H9 (cell line): ENCODE measurements around the gene PAK5. TPM values are rescaled to one million over a fixed set of nuclear protein-coding genes. Genes with fewer than 3 reads are reported as not detected.

Source experiments
- DNase-seq: peaks from one replicate; pipeline ENCODE4 v3.0.0-alpha.2; 2017
- H2AFZ ChIP-seq: one replicate; pipeline ENCODE4 v1.6.1; 2013; ENCODE audit warnings: mild to moderate bottlenecking, low read length, control low read depth, moderate library complexity
- H2AK5ac ChIP-seq: 2 replicates; pipeline ENCODE4 v1.6.1; 2013; ENCODE audit warnings: low read length, control low read depth, mixed read lengths; ENCODE audit not compliant: insufficient read length
- H2BK120ac ChIP-seq: one replicate; pipeline ENCODE4 v1.6.1; 2013; ENCODE audit warnings: low read depth, mild to moderate bottlenecking, low read length, control low read depth, inconsistent platforms; ENCODE audit not compliant: poor library complexity, severe bottlenecking
- H2BK12ac ChIP-seq: 2 replicates; pipeline ENCODE4 v1.6.1; 2013; ENCODE audit warnings: low read length, control low read depth, mixed read lengths, low read depth; ENCODE audit not compliant: insufficient read length
- H2BK15ac ChIP-seq: 2 replicates; pipeline ENCODE4 v1.6.1; 2013; ENCODE audit warnings: low read depth, low read length, control low read depth
- H2BK20ac ChIP-seq: one replicate; pipeline ENCODE4 v1.6.1; 2013; ENCODE audit warnings: low read depth, mild to moderate bottlenecking, low read length, control low read depth, inconsistent platforms; ENCODE audit not compliant: poor library complexity, severe bottlenecking
- H2BK5ac ChIP-seq: 2 replicates; pipeline ENCODE4 v1.6.1; 2013; ENCODE audit warnings: low read length, control low read depth, mixed read lengths; ENCODE audit not compliant: insufficient read length
- H3K14ac ChIP-seq: 2 replicates; pipeline ENCODE4 v1.6.1; 2013; ENCODE audit warnings: low read length, control low read depth; ENCODE audit not compliant: insufficient read depth
- H3K18ac ChIP-seq: 2 replicates; pipeline ENCODE4 v1.6.1; 2013; ENCODE audit warnings: low read depth, mild to moderate bottlenecking, mixed read lengths, low read length, control low read depth; ENCODE audit not compliant: insufficient read length
- H3K23ac ChIP-seq: 2 replicates; pipeline ENCODE4 v1.6.1; 2013; ENCODE audit warnings: low read length, control low read depth, mixed read lengths, low read depth; ENCODE audit not compliant: insufficient read length
- H3K23me2 ChIP-seq: 2 replicates; pipeline ENCODE4 v1.6.1; 2013; ENCODE audit warnings: low read depth, mild to moderate bottlenecking, mixed read lengths, low read length, control low read depth; ENCODE audit not compliant: insufficient read length, poor library complexity, severe bottlenecking
- H3K27ac ChIP-seq: 2 replicates; pipeline ENCODE4 v1.5.1; 2013; ENCODE audit warnings: low read length, control low read depth, mixed read lengths, low read depth; ENCODE audit not compliant: insufficient read length
- H3K27me3 ChIP-seq: 2 replicates; pipeline ENCODE4 v1.6.1; 2013; ENCODE audit warnings: low read length, control low read depth, inconsistent platforms; ENCODE audit not compliant: insufficient read depth
- H3K4ac ChIP-seq: 2 replicates; pipeline ENCODE4 v1.6.1; 2013; ENCODE audit warnings: low read depth, mild to moderate bottlenecking, control low read depth, inconsistent platforms, low read length, moderate library complexity
- H3K4me1 ChIP-seq: 2 replicates; pipeline ENCODE4 v1.6.1; 2013; ENCODE audit warnings: low read length, control low read depth, inconsistent platforms; ENCODE audit not compliant: insufficient read depth
- H3K4me2 ChIP-seq: 2 replicates; pipeline ENCODE4 v1.6.1; 2013; ENCODE audit warnings: low read length, control low read depth, mixed read lengths; ENCODE audit not compliant: insufficient read length, insufficient read depth
- H3K56ac ChIP-seq: 2 replicates; pipeline ENCODE4 v1.6.1; 2013; ENCODE audit warnings: low read depth, mild to moderate bottlenecking, mixed read lengths, low read length, control low read depth; ENCODE audit not compliant: insufficient read length
- H3K79me1 ChIP-seq: 2 replicates; pipeline ENCODE4 v1.6.1; 2013; ENCODE audit warnings: low read depth, mild to moderate bottlenecking, moderate library complexity, low read length, control low read depth, inconsistent platforms; ENCODE audit not compliant: insufficient read depth, poor library complexity, severe bottlenecking
- H3K79me2 ChIP-seq: 2 replicates; pipeline ENCODE4 v1.6.1; 2013; ENCODE audit warnings: low read length, control low read depth, inconsistent platforms; ENCODE audit not compliant: insufficient read depth
- H3K9ac ChIP-seq: 2 replicates; pipeline ENCODE4 v1.6.1; 2013; ENCODE audit warnings: low read length, control low read depth, mixed read lengths; ENCODE audit not compliant: insufficient read length; ENCODE audit errors: extremely low read depth
- H3K9me3 ChIP-seq: one replicate; pipeline ENCODE4 v1.6.1; 2013; ENCODE audit warnings: low read depth, low read length, inconsistent platforms; ENCODE audit not compliant: control insufficient read depth
- H3T11ph ChIP-seq: one replicate; pipeline ENCODE4 v1.6.1; 2013; ENCODE audit warnings: mild to moderate bottlenecking, low read length, control low read depth, inconsistent platforms
- H4K20me1 ChIP-seq: one replicate; pipeline ENCODE4 v1.6.1; 2013; ENCODE audit not compliant: control insufficient read depth, insufficient read length, insufficient read depth
- H4K5ac ChIP-seq: 2 replicates; pipeline ENCODE4 v1.6.1; 2013; ENCODE audit warnings: low read depth, mild to moderate bottlenecking, mixed read lengths, low read length, control low read depth; ENCODE audit not compliant: insufficient read length
- H4K8ac ChIP-seq: replicated peaks from 2 replicates; pipeline ENCODE4 v1.6.1; 2013; ENCODE audit warnings: low read length, control low read depth, mixed read lengths, low read depth; ENCODE audit not compliant: insufficient read length
- H4K91ac ChIP-seq: 2 replicates; pipeline ENCODE4 v1.6.1; 2013; ENCODE audit warnings: low read depth, mild to moderate bottlenecking, moderate library complexity, mixed read lengths, low read length, control low read depth; ENCODE audit not compliant: insufficient read length
- H3K27ac Mint-ChIP-seq, 3 experiments: 2 replicates in 2 of 3; 3 replicates in 1 of 3; pipeline ENCODE4 v1.8.0; 2020 to 2021; ENCODE audit warnings: mixed read lengths in 3 of 3, mild to moderate bottlenecking in 1 of 3, moderate library complexity in 1 of 3
- H3K27me3 Mint-ChIP-seq: 2 replicates; pipeline ENCODE4 v1.8.0; 2021; ENCODE audit warnings: low read depth, mild to moderate bottlenecking, moderate library complexity, mixed read lengths
- H3K36me3 Mint-ChIP-seq, 3 experiments: 2 replicates in 2 of 3; 3 replicates in 1 of 3; pipeline ENCODE4 v1.8.0; 2020 to 2021; ENCODE audit warnings: low read depth in 3 of 3, mixed read lengths in 3 of 3; ENCODE audit not compliant: insufficient read depth in 1 of 3
- H3K4me1 Mint-ChIP-seq, 2 experiments: 2 replicates each; pipeline ENCODE4 v1.8.0; 2020; ENCODE audit warnings: mixed read lengths in 2 of 2
- H3K4me3 Mint-ChIP-seq, 2 experiments: 2 replicates in 1 of 2; 3 replicates in 1 of 2; pipeline ENCODE4 v1.8.0; 2020 to 2021; ENCODE audit warnings: mild to moderate bottlenecking in 2 of 2, mixed read lengths in 2 of 2, moderate library complexity in 1 of 2
- H3K9me3 Mint-ChIP-seq, 2 experiments: 2 replicates in 1 of 2; 3 replicates in 1 of 2; pipeline ENCODE4 v1.8.0; 2020; ENCODE audit warnings: mild to moderate bottlenecking in 2 of 2, mixed read lengths in 2 of 2, moderate library complexity in 1 of 2
- WGBS: extraction: QIAGEN DNeasy Blood & Tissue Kit; methylation state at CpG from one replicate; pipeline ENCODE4 v1.1.7; 2013; ENCODE audit warnings: missing lambda C conversion rate, low lambda C conversion rate, mixed read lengths; ENCODE audit not compliant: insufficient read length; ENCODE audit errors: extremely low coverage; 5-methylcytosine and 5-hydroxymethylcytosine counted together
- total RNA-seq: library from RNA; stranded (reverse); gene quantifications from 2 replicates; pipeline ENCODE4 v1.2.1, GENCODE V29; 2021
- TF ChIP-seq, protein P1 (sequence below): fragments of 200-600 bp; sonication (generic); conservative IDR thresholded peaks from 3 replicates; pipeline ENCODE4 v1.8.0; 2021; ENCODE audit warnings: antibody characterized with exemption, mild to moderate bottlenecking

The PAK5 gene
- total RNA-seq, 1 experiment from 2014 or later: 0.20 TPM

DNA sequence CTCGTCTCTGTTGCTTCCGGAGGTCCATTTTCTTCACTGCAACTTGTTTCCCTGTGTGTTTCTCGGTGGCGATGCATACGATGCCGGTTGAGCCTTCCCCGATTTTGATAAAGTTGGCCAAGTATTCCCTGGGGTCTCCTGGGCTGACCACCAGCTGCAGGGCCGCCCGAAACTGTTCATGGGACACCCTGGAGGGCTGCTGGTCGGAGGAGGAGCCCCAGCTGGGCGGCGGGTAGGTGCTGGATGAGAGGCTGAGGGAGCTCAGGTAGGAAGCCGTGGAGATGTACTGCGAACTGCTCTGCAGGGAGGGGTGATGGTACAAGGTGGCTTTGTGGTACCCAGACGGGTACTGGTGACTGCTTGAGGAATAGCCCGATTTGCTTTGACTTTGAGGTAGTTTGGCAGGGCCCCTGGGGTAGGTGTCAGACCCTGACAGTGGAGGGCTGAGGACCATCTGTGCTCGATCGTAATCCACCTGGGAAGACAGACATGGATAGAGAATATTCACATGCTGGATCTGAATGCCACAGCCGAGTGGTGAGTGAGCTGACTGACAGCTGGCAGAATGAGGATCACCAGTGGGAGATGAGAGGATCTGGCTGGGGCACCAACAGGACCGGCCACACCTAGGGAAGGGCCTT lies 272.8 kb downstream of the PAK5 start:
- peaks cover under 1 to 8% of the 10 kb centered on the region in 2 experiments; a peak in 3 of 4 replicates for H3K4me1 Mint-ChIP-seq
- H3K27me3 ChIP-seq: peaks cover 2% of the 10 kb centered on the region; the same call in 1 of the 2 replicates
- H4K20me1 ChIP-seq: no peaks in the 10 kb centered on the region
- H2BK120ac ChIP-seq: no peak overlapping the region
- no peak overlapping the region for H2BK15ac ChIP-seq
- H4K8ac ChIP-seq: no peak overlapping the region
- no peak overlapping the region for H3K27ac Mint-ChIP-seq
- H3K18ac ChIP-seq: no peak overlapping the region
- no peaks in the 10 kb centered on the region for H3K23me2 ChIP-seq
- H2BK12ac ChIP-seq: no peak overlapping the region
- H3K79me2 ChIP-seq: no peaks in the 10 kb centered on the region; the same call in 1 of the 2 replicates
- H3K9ac ChIP-seq: no peak overlapping the region
- no peak for DNase-seq
- no peak overlapping the region; the same call in 1 of the 2 replicates for H3K14ac ChIP-seq
- H3K9me3 ChIP-seq: no peaks in the 10 kb centered on the region
- peaks cover 2% of the 10 kb centered on the region; the same call in 1 of the 2 replicates for H3K4me1 ChIP-seq
- no peak overlapping the region for H3K4me2 ChIP-seq
- no peak overlapping the region for H3K56ac ChIP-seq
- TF ChIP-seq, protein P1, sequence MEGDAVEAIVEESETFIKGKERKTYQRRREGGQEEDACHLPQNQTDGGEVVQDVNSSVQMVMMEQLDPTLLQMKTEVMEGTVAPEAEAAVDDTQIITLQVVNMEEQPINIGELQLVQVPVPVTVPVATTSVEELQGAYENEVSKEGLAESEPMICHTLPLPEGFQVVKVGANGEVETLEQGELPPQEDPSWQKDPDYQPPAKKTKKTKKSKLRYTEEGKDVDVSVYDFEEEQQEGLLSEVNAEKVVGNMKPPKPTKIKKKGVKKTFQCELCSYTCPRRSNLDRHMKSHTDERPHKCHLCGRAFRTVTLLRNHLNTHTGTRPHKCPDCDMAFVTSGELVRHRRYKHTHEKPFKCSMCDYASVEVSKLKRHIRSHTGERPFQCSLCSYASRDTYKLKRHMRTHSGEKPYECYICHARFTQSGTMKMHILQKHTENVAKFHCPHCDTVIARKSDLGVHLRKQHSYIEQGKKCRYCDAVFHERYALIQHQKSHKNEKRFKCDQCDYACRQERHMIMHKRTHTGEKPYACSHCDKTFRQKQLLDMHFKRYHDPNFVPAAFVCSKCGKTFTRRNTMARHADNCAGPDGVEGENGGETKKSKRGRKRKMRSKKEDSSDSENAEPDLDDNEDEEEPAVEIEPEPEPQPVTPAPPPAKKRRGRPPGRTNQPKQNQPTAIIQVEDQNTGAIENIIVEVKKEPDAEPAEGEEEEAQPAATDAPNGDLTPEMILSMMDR: no peak
- H4K91ac ChIP-seq: no peak overlapping the region
- peaks cover 49% of the 10 kb centered on the region for H3K27me3 Mint-ChIP-seq
- no peaks in the 10 kb centered on the region; a peak in 1 of 7 replicates for H3K36me3 Mint-ChIP-seq
- H3T11ph ChIP-seq: no peak overlapping the region
- H4K5ac ChIP-seq: no peak overlapping the region
- no peak overlapping the region for H3K4ac ChIP-seq
- H2BK5ac ChIP-seq: no peak overlapping the region
- H3K23ac ChIP-seq: no peak overlapping the region
- H3K9me3 Mint-ChIP-seq: no peaks in the 10 kb centered on the region
- H2AFZ ChIP-seq: no peak overlapping the region
- H3K79me1 ChIP-seq: no peaks in the 10 kb centered on the region
- no peak overlapping the region for H3K4me3 Mint-ChIP-seq
- H3K27ac ChIP-seq: no peak overlapping the region
- H2BK20ac ChIP-seq: no peak overlapping the region
- no CpG with 5 or more reads among the region's 20 CpGs for WGBS
- no peak overlapping the region for H2AK5ac ChIP-seq
